GM18870 (cell line): ENCODE data around the gene GNA12.
"Not testable (repeated sequence)": the region's sequence is repeated elsewhere in the genome, so short reads cannot be mapped to it uniquely, and the experiment has no call there.

ENCODE experiments used
- ATAC-seq: cut with Tn5 transposase; IDR thresholded peaks from one replicate; pipeline ENCODE4 v1.9.1; 2021; ENCODE audit warnings: moderate library complexity; ENCODE audit not compliant: unreplicated experiment

Gene GNA12

DNA sequence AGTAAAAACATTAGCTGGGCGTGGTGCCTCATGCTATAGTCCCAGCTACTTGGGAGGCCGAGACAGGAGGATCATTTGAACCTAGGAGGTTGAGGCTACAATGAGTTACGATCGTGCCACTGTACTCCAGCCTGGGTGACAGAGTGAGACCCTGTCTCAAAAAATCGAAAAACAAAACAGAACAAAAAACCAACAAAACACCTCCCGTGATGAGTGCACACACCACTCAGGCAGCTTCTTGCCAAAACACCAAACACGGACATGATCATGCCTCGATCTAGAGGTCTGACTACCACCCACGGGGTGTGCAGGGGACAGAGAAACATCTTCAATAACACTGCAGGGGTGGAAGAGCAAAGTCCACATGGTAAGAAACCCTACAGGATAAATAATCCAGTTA lies 111.7 kb downstream of the GNA12 start:
- ATAC-seq: no peak

DNA sequence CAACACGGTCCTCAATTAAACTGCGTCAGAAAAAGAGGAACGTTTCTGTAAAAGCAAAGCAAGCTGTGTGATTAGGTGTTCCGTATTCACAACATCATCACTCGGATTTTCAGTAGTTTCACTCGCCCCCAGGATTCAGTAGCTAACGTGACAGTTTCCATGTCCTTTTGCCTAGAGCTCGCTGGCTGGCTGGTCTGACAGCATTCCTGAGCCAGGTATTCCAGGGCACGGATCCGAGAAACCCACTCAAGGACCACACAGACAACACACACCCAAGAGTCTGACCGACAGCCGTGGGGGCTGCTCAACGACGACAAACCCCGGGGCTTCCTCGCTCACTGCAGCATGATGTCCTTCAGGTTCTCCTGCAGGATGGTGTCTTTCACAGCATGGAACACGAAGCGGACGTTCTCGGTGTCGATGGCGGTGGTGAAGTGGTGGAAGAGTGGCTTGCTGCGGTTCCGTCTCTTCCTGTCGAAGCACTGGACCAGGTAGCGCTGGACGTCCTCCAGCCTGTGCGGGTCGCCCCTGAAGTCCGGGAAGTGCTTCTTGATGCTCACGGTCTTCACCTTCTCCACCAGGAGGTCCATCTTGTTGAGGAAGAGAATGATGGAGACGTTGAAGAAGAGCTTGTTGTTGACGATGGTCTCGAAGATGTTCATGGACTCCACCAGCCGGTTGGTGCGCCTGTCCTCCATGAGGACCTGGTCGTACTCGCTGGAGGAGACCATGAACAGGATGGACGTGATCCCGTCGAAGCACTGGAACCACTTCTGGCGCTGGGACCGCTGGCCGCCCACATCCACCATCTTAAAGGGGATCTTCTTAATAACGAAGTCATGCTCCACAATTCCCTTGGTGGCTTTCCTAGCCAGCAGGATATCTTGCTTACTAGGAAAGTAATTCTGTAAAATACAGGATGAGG lies 113.0 kb downstream of the GNA12 start:
- ATAC-seq: no peak

DNA sequence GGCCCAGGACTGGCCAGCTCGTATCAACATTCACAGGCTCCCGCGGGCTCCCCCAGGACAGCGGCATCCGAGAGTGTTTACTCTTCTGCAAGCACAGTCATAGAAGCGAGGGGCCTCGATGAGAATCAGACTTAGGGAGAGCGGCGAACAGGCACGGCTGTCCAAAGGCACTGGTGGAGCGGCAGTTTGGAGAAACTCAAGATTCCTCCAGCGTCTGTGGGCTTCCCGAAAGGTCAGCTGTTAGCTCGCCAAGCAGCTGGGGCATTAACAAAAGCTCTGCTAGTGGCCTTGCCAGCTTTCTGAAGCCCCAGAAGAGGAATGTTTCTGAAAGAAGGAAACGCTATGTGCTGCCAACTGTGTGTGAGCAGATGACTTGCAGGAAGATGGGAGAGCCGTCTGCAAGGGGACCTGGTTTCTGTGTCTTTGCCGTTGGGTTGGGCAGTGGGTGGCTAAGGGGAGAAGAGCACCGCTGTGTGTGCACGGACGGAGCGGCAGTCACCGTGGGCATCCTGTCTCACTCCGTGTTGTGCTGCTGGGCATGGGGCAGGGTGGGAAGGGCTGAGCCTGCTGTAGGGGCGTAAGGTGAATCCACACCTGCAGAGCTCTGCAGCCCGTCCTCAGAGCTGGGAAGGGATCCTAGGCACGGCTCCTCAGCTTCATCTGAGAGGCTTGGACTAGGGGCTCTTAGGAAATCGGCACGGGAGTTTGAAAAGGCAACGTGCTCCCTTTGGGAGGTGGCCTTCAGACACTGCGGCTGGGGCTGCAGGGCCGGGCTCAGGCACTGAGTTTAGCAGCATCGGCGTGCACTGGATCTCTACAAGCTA lies 114.0 kb downstream of the GNA12 start:
- no peak for ATAC-seq

DNA sequence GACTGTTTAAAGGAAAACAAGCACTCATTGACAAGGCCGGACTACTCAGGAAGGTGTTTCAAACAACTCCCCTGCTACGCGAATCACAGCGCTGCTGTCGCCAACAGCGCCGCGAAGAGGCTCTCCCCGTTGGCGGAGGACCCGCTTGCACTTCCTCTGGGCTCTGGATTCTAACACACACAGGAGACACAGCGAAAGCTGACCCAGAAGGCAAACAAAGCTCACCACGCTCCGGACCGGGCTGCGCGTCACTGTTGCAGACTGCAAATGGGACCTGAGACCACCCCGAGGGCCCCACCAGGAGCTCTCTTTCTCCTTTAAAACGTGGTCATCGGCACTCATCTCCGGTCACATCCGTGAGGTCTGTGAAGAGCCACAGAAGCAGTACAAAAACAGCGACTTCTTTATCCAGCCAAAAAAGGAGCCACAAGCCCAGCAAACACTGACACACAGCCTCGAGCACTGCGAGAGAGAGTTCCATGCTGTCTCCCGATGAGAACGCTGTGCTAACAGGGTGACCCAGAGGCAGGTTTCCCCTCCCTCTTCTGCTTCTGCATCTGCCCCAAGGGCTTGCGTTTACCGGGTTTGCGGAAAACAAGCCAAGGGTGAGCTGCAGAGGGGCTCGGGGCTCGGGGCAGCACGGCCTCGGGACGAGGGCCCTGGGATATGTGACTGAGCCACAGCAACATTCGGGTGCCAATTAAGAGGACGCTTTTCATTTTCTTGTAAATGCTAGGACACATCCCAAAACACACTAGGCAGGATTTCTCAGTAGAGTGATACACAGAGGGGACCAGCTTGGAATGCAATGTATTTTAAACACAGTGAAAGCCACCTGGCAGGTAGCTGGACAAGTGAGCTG lies 114.8 kb downstream of the GNA12 start:
- no peak for ATAC-seq

DNA sequence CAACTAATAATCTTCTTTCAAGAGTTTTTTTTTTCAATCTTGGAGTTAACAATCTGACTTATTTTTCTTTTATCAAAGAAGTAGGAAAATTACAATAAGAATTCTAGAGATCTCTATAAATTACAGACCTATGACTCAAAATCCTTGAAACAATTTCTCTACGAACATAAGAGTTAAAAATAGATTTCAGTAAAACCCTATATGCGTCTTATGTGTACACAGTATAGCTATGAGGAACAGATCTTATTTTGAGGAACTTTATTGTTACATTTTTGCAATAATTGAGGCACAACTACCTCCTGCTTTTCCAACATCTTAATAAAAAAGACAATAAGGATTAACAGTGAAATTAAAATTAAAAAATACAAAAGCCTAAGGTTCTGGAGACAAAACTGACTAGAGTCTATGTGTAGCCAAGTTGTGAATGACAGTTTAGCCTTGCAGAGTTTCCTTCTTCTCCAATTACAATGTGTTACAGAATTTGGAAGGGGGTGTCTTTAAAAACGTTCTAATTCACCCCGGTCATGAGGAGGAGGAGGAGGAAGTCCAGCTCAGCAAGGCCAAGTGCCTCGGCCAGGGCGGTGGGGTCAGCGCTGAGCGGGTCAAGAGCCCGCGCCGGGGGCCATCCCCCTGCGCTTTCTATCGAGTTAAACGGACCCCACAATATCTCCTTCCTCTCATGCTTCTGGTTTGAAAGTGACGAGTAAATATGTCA lies 115.6 kb downstream of the GNA12 start:
- ATAC-seq: no peak

DNA sequence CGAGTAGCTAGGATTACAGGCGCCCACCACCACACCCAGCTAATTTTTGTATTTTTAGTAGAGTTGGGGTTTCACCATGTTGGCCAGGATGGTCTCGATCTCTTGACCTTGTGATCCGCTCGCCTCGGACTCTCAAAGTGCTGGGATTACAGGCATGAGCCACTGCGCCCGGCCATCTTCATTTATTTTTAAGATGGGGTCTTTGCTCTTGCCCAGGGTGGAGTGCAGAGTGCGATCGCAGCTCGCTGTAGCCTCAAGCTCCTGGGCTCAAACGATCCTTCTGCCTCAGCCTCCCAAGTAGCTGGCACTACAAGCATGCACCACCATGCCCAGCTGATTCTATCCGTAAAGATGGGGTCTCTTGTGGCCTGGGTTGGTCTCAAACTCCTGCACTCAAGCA lies 116.9 kb downstream of the GNA12 start:
- ATAC-seq: not testable (repeated sequence)

DNA sequence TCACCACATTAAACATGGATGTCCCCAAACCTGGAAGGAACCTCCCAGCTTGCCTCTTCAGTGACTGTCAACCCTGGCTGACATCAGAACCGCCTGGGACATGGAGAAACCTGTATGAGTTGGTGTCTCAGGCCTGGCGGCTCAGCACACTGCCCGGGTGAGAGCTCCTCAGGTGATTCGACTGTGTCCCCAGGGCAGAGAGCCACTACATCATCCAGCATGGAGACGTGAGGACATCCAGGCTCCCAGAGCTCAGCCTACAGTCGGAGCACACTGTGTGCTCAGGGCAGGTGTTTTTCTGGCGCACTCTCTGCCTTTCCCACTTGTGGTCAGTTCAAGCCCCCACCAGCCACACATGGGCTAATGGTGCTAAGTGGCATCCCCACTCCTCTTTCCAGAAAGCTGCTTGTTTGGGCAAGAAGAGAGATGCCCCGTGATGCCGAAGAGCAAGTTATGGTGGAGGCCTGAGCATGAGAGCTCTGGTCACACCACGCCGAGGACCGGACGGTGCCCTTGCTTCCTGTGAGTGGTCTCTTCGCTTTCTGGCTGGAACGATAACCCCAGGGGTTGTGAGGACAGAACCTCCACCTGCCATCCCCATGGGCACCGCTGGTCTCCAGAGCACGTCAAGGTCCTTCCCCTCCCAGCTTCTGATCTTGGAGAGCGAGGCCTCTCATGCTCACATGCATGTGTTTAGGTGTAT lies 117.6 kb downstream of the GNA12 start:
- ATAC-seq: no peak

DNA sequence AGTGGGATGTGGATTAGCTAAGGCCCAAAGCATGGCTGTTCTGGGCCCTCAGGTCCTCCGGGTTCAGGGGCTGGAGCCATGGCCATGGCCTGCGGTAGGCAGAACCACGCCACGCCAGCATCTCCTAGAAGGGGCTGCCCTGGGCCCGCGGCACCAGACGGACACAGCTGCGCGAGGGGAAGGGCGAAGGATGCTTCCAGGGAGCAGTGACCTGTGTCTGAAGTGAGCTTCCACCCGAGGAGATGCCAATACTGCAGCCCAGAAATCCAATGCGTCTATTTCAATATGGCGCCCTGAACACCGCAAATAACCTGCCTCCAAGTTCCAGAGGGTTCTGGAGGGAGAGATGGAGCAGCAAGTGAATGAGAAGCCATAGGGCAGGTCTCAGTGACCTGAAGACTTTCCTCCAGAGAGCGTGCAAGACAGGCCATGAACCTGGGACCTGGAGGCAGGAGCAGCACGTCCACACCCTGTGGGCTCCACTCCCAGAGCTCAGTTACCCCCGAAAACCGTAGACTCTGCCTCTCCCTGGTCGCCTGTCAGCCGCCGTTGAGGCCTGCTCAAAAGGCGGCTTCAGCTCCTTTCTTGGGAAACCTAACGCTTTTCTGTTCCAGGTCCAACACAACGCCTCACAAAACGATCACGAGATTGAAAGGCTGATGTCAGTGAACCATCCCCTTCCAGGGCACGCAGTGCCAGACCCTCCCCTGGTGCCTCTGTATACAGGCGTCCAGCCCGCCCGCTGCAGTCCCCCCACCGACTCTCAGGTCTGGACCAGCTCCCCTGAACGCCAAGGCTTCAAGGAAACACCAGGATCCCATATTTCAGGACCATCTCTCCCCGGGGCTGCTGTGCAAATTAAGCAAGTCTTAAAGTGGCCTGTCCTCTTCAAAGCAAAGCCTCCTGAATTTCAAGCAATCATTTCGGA lies 118.7 kb downstream of the GNA12 start:
- no peak for ATAC-seq

DNA sequence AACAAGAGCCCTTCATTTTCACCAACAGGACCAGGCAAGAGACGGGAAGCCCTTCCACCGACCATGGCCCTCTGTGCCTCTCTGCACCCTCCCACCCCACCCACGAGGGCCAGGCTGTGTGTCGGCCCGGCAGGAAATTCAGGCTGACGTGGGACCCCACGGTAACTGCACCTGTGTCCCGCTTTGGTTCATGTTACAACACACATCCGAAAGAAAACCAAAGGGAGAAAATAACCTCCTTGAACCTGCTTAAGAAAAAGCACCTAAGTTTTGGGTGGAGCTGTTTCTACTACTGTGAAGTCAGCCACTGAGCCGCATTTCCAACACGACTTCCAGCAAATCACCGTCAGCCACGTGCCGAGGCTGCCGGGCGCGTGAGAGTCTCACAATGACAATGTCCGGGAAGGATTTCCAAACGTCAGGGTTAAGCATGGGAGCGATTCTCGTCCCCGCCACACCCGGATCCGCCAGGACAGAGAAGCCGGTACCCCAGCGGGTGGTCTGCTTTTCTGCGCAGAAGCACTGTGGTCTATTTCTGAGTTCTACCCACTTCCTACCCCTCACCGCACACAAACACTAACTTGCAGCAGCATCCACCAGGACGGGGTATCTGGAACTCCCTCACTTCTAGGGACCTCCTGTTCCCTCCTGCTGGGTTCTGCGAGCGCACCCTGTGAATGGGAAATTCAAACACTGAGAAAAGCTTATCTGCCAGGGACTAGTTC lies 119.5 kb downstream of the GNA12 start:
- ATAC-seq: no peak

DNA sequence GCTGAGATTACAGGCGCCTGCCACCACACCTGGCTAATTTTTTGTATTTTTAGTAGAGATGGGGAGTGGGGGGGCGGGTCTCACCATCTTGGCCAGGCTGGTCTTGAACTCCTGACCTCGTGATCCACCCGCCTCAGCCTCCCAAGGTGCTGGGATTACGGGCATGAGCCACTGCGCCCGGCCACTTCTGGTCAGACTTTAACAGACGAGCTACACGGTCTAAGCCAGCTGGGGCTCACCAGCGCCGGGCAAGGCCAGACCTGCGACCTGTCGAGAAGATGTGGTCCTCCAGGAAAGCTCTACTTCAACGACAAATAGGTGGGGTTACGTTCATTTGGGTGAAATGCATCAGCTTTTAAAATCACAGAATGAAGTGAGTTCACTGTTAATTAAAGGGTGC lies 120.1 kb downstream of the GNA12 start:
- not testable (repeated sequence) for ATAC-seq

DNA sequence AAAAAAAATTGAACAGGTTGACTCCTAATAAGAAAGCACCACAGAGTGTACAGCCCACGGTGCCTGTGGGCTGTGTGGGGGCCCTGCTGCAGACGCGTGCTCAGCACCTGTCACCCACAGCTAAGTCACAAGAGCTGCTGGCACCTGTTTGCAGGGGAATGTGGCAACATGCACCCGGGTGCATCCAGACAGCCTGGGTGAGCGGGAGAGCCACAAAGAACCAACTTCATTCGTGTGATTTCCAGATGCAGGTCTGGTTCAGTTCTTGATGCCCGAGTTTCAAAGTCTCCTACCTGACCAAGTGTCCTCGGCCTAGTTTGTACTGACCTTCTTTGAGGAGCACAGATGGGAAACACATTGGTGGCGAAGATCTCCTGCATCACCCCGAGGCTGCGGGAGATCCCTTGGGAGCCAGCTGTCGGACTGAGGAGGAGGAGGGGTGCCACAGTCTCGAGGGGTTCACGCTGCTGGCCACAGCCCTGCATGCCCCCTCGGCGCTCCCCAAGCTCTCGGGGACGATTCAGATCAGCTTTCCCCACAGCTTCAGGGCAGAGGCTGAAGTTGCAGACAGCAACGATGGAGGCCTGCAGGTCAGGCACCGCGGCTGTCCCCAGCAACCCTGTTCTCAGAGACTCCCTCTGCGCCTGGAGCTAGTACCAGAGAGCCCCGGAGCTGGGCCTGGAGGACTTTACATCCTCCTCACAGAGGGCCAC lies 120.8 kb downstream of the GNA12 start:
- no peak for ATAC-seq

DNA sequence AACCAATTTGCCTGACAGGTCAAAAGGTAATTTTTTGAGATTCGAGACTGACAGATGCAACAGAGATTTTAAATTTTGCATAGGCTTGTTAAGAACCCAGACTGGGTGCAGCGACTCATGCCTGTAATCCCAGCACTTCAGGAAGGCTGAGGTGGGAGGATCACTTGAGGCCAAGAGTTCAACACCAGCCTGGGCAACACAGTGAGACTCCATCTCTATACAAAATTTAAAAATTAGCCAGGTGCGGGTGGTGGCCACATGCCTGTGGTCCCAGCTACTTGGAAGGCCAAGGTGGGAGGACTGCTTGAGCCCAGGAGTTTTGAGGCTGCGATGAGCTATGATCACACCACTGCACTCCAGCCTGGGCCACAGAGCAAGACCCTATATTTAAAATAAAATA lies 121.5 kb downstream of the GNA12 start:
- ATAC-seq: no peak

DNA sequence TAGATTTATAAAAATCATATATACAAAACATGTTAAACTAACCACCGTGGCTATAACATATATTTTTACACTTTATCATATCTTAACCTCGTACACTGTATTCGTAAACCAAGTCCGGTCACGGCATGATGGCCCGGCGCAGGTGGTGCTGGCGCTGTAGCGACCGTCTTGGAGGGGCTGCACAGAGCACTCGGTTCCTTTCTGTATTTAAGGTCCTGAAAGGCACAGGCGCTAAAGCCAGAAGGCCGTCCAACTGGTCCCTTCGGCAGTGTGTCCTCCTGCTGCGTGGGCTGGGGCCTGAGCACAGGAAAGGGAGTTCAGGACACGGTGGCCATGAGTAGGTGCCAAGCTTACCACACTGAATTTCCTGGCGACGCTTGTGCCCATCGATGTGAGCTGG lies 122.3 kb downstream of the GNA12 start:
- no peak for ATAC-seq

DNA sequence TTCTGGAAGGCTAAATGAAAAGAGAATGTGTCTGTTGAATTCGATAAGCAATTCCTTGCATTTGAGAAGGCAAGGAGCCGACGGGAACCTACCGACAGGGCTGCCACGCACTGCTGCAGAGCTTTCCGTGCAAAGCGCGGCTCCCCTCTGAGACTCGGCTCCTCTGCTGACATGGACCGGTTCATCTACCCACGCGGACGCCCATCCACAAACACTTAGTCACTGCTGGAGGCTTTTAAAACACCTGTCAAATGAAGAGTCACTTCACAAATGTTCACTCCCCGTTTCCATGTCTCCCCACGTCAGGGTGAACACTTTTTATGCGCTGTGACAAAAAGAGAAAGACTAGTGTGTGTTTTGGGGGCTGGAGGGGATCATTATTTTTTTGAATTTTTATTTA lies 124.1 kb downstream of the GNA12 start:
- ATAC-seq: no peak

DNA sequence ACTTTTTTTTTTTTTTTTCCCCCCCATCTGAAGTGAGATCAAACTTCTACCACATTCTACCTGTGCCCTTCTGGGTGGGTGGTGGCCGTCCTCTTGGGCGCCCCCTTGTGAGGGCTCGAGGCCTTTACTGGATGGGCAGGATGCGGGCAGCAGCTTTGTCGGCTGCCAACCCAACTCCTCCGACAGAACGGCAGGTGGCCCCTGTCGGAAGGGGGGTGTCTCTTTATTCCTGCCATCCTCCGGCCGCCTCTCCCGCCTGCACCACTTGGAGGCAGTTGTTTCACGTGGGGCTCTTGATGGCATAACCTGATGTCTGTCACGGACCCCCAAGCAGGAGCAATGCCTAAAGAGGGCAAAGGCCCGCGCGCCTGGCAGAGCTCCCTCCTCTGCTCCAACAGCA lies 125.1 kb downstream of the GNA12 start:
- no peak for ATAC-seq

DNA sequence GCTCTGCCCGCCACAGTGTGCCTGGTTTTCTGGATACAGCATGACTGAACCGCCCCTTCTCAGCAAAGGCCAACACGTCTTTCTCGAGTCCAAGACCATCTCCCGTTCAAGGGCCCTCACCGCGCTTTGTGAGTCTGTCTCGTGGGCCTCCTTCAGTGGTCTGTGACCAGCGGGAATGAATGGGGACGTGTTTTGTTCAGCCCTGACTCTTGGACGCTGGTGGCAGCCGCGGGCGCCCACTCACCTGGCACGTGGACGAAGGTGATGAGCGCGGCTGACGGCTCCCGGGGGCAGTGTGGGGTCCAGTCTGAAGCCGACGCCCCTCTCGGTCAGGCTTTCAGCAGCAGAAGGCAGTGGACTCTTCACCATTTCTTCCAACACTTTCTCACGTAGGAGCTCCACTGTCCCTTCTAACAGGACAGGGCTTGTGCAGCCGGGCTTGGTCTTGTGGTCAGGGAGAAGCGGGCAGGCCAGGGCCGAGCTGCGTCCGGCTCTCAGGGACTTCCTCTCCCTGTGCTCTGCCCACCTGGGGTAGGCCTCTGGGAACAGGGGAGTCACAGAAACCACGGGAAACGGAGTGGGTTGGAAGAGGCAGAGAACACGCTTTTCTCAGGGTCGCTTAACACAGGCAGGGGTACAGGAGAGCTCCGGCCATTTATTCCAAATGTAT lies 125.7 kb downstream of the GNA12 start:
- no peak for ATAC-seq
